Neural crest cell (in vitro differentiated cells): ENCODE results near the gene CHRD. TPM values are rescaled to one million over a fixed set of nuclear protein-coding genes. Genes with fewer than 3 reads are reported as not detected.

Experiments used
- DNase-seq: peaks from one replicate; pipeline ENCODE4 v3.0.0; 2021; ENCODE audit warnings: low read depth, mixed read lengths, low spot score
- H3K27ac Mint-ChIP-seq: one replicate; pipeline ENCODE4 v1.8.0; 2021; ENCODE audit warnings: mild to moderate bottlenecking, mixed read lengths; ENCODE audit not compliant: unreplicated experiment
- H3K27me3 Mint-ChIP-seq: 2 replicates; pipeline ENCODE4 v1.8.0; 2021; ENCODE audit warnings: low read depth, mild to moderate bottlenecking, mixed read lengths
- H3K36me3 Mint-ChIP-seq: 2 replicates; pipeline ENCODE4 v1.8.0; 2021; ENCODE audit warnings: low read depth, mild to moderate bottlenecking, mixed read lengths
- H3K4me1 Mint-ChIP-seq: 2 replicates; pipeline ENCODE4 v1.8.0; 2021; ENCODE audit warnings: mixed read lengths
- H3K4me3 Mint-ChIP-seq: one replicate; pipeline ENCODE4 v1.8.0; 2021; ENCODE audit warnings: mild to moderate bottlenecking, mixed read lengths
- H3K9me3 Mint-ChIP-seq: 2 replicates; pipeline ENCODE4 v1.8.0; 2021; ENCODE audit warnings: mixed read lengths
- CTCF ChIP-seq: fragments of 200-600 bp; sonication (generic); conservative IDR thresholded peaks from 2 replicates; pipeline ENCODE4 v1.5.0; 2021; ENCODE audit warnings: antibody characterized with exemption, mild to moderate bottlenecking
- total RNA-seq: library from RNA; stranded (reverse); gene quantifications from 2 replicates; pipeline ENCODE4 v1.2.1, GENCODE V29; 2021

CHRD gene
- total RNA-seq, 1 donor from 2014 or later, result 4.0 TPM

DNA sequence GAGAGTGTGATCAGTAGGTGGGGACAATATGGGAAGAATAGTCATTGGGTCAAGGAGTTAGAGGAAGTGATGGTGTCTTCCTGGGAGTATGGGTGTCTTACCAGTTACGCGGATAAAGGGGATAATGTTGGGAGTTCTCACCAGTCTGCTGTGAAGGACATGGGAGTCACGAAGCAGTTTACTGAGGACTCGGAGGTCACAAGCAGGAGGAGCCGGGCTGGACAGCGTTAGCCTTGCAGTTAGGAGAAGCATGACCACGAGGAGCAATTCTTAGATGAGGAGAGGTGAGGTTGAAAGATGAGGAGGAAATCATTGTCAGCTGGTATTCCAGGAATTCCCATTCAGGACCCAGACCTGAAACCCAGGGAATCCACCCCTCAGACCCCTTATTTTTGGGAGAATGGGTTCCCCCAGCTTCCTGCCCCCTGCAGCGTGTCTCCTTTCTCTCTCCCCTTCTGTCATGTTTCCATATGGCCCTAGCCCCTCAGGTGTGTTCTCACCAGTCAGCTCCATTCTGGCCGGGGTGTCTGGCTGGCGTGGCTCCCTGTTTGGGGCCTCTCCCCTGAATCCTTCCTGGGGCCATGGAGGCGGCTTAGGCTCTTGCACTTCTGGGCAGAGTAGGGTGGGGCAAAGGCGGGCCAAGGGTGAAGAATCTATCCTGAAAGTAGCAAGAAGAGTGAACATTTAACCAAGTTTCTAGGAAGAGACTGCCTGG lies 4.0 kb upstream of the CHRD start:
- Mint-ChIP-seq H3K27ac (no peak overlapping the region), H3K4me1 (peaks cover 21% of the 10 kb centered on the region), H3K27me3 (peaks cover 60% of the 10 kb centered on the region), H3K9me3 (no peaks in the 10 kb centered on the region), H3K36me3 (no peaks in the 10 kb centered on the region), H3K4me3 (peak overlapping the region; percentile 52)
- no peak for DNase-seq
- TF ChIP-seq CTCF, result no peak

DNA sequence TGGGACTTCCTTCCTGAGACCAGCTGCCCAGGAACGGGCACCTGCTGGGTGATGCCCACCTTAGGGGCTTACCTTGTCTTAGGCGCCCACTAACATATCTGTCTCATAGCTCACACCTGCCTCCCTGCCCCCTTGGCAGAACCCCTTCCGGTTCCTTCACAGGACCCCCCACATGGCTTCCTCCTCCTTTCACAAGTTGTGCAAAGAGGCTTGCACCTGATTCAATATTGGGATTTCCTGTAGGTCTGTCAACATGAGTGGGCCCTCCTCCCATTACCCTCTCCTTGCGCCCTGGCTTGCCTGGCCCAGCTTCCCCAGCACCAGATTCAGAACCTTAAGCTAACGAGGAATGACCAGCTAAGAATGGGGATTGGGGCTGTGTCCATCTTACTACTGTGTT lies 2.5 kb upstream of the CHRD start:
- Mint-ChIP-seq H3K4me3 (peak overlapping the region; percentile 80), H3K9me3 (no peaks in the 10 kb centered on the region), H3K27me3 (peaks cover 67% of the 10 kb centered on the region), H3K36me3 (no peaks in the 10 kb centered on the region), H3K27ac (no peak overlapping the region), H3K4me1 (peaks cover 17% of the 10 kb centered on the region)
- no peak for TF ChIP-seq CTCF
- no peak for DNase-seq

DNA sequence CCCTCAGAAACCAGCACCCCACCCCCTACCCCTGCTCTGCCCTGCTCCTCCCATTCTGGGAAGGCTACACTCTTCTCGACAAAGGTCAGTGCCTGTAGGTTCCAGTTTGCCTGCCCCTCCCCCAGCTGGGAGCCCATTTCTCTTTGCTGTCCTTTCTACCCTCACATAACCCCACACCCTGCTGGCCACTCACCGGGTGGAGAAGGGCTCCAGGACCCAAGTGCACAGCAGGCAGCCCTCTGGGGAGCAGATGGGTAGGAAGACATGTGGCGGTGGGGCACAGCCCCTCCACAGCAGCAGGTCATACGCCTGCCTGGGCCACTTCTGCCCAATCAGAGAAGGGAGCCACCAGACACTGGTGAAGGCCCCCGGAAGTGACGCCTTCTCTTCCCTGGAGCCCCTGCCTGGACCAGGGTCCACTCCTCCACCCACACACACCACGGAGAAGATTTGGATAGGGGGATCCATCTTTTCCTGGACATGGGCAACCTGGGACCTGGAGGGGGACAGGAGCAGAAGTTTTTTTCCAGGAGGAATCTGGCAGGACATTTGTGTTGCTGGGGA lies 1.9 kb upstream of the CHRD start, which contains the start of gene THPO:
Gene THPO, minus strand, starts transcription at position 326 of the 564 bp plus-strand sequence. CDS start 1,948 bp downstream, outside the sequence.
- no peak for DNase-seq
- no peak within 1 kb of the TSS for H3K27ac Mint-ChIP-seq
- H3K9me3 Mint-ChIP-seq, result no peaks in the 10 kb centered on the region

GRCh38 chr3:184378651-184379357 lies 1.1 kb upstream of the CHRD start:
- DNase-seq, result no peak
- Mint-ChIP-seq H3K4me3 (peak overlapping the region; percentile 80), H3K9me3 (no peaks in the 10 kb centered on the region), H3K27me3 (peaks cover 72% of the 10 kb centered on the region), H3K4me1 (peaks cover 17% of the 10 kb centered on the region), H3K36me3 (no peaks in the 10 kb centered on the region), H3K27ac (no peak overlapping the region)
- no peak for TF ChIP-seq CTCF

More for the DNA sequence above, 1.9 kb upstream of the CHRD start, which contains the start of gene THPO:
- no peak for TF ChIP-seq CTCF
- no peaks in the 10 kb centered on the region for H3K36me3 Mint-ChIP-seq
- peaks cover 71% of the 10 kb centered on the region for H3K27me3 Mint-ChIP-seq
- H3K4me1 Mint-ChIP-seq, result peaks cover 17% of the 10 kb centered on the region
- peak within 1 kb of the TSS; percentile 80 for H3K4me3 Mint-ChIP-seq

DNA sequence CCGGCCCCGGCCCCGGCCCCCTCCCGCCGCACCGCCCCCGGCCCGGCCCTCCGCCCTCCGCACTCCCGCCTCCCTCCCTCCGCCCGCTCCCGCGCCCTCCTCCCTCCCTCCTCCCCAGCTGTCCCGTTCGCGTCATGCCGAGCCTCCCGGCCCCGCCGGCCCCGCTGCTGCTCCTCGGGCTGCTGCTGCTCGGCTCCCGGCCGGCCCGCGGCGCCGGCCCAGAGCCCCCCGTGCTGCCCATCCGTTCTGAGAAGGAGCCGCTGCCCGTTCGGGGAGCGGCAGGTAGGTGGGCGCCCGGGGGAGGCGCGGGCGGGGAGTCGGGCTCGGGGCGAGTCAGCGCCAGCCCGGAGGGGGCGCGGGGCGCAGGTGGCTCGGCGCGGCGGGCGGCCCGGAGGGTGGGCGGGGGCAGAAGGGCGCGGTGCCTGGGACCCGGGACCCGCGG lies 352 bp downstream of the CHRD start:
- peak; percentile 43 for DNase-seq
- H3K9me3 Mint-ChIP-seq, result no peaks in the 10 kb centered on the region

More for the DNA sequence above, 352 bp downstream of the CHRD start:
- H3K4me1 Mint-ChIP-seq, result peaks cover 17% of the 10 kb centered on the region
- peaks cover 71% of the 10 kb centered on the region for H3K27me3 Mint-ChIP-seq
- H3K4me3 Mint-ChIP-seq, result no peak overlapping the region
- no peaks in the 10 kb centered on the region for H3K36me3 Mint-ChIP-seq
- TF ChIP-seq CTCF, result no peak
- H3K27ac Mint-ChIP-seq, result no peak overlapping the region
